ENCODE measurements around the gene ANKS1A. TPM values are rescaled to one million over a fixed set of nuclear protein-coding genes. Genes with fewer than 3 reads are reported as not detected.

The ANKS1A gene
- total and polyA plus RNA-seq, 12 donors = 7.1 to 36.3 (median 29.9) TPM

DNA sequence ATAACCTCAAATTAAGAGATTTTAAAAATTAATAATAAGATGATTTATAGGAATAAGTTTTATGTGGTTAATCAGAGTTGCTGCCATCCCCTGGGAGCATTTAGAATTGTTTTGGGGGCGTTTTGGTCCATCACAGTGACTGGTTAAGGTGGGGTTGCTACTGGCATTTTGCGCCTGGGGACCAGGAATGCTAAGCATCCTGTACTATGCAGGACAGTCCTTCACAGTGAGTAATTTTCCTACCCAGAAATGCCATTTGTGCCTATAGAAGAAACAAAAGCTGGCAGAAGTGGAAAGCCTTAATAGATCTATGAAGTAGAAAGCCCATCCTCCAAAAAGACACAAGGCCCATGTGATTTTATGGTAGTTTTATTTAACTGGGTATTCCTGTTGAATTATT, 118.0 kb downstream of the ANKS1A start:
- intact Hi-C loops (cut with DNase I) = no loop called here
- Histone ChIP-seq H3K36me3 (peaks cover 0 to 33% (median 0%) of the 10 kb centered on the region in 9 donors), H3K27me3 (no peaks in the 10 kb centered on the region), H3K4me3 (no peak overlapping the region), H3K27ac (no peak overlapping the region), H3K4me1 (peaks cover 0 to 13% (median 10%) of the 10 kb centered on the region in 9 donors), H3K9me3 (no peaks in the 10 kb centered on the region)
- WGBS, 2 donors = 79 to 87% methylated on average over 2 of the region's 2 CpGs
- no peak for DNase-seq
- no peak for ATAC-seq
- no peak for TF ChIP-seq CTCF (IDR thresholded peaks at IDR 0.05)

GRCh38 chr6:35008858-35009257, 119.8 kb downstream of the ANKS1A start:
- 91 to 97% methylated on average over 7 of the region's 7 CpGs for WGBS, 2 donors
- Histone ChIP-seq H3K9me3 (no peaks in the 10 kb centered on the region), H3K27ac (no peak overlapping the region), H3K4me1 (peaks cover 0 to 19% (median 13%) of the 10 kb centered on the region in 9 donors), H3K36me3 (peaks cover 0 to 15% (median 0%) of the 10 kb centered on the region in 9 donors), H3K27me3 (no peaks in the 10 kb centered on the region), H3K4me3 (no peak overlapping the region)
- TF ChIP-seq CTCF (IDR thresholded peaks at IDR 0.05) = no peak
- DNase-seq (no peak), ATAC-seq (no peak)
- intact Hi-C loops (cut with DNase I) = no loop called here

- Histone ChIP-seq H3K4me3 (no peak overlapping the region), H3K36me3 (peaks cover 0 to under 1% (median 0%) of the 10 kb centered on the region in 9 donors), H3K9me3 (no peaks in the 10 kb centered on the region), H3K4me1 (peaks cover 9 to 44% (median 36%) of the 10 kb centered on the region in 9 donors), H3K27me3 (no peaks in the 10 kb centered on the region), H3K27ac (peak overlapping the region in 1 of 10 donors; percentile 27)
- intact Hi-C loops (cut with DNase I) = loop anchor here in 2 of 10 donors (5.0 kb wide), 2 partner anchors 36 to 41 kb away; no protein-coding TSS in a partner anchor
- no peak for TF ChIP-seq CTCF (IDR thresholded peaks at IDR 0.05)
- 36 to 46% methylated on average over 4 of the region's 4 CpGs for WGBS, 2 donors
- no peak for DNase-seq
- no peak for ATAC-seq
Observed at GRCh38 chr6:35011096-35012041, 122.3 kb downstream of the ANKS1A start.

GRCh38 chr6:35013701-35014100, 124.6 kb downstream of the ANKS1A start:
- no peaks in the 10 kb centered on the region for H3K27me3 ChIP-seq
- peak overlapping the region in 4 of 10 donors; percentile 12 to 99 (median 94) for H3K27ac ChIP-seq
- peaks cover 0 to 16% (median 0%) of the 10 kb centered on the region in 9 donors for H3K36me3 ChIP-seq
- H3K9me3 ChIP-seq = no peaks in the 10 kb centered on the region
- H3K4me3 ChIP-seq = no peak overlapping the region
- peaks cover 10 to 68% (median 56%) of the 10 kb centered on the region in 9 donors for H3K4me1 ChIP-seq
- ATAC-seq = no peak
- TF ChIP-seq CTCF (IDR thresholded peaks at IDR 0.05) = no peak
- WGBS, 2 donors = 93 to 94% methylated on average over 6 of the region's 6 CpGs
- DNase-seq = no peak
- intact Hi-C loops (cut with DNase I) = loop anchor here in 2 of 10 donors (5.0 kb wide), 2 partner anchors 34 to 39 kb away; no protein-coding TSS in a partner anchor
